Natural killer cell (primary cell): Measurements from ENCODE around the gene IL17REL. TPM values are rescaled to one million over a fixed set of nuclear protein-coding genes. Genes with fewer than 3 reads are reported as not detected.
"Not testable (repeated sequence)": the region's sequence is repeated elsewhere in the genome, so short reads cannot be mapped to it uniquely, and the experiment has no call there.

Source experiments
- ATAC-seq, 3 donors: fragments of 150-1000 bp in 2 of 3; fragments of 200-7000 bp in 1 of 3; cut with Tn5 transposase; 1 replicate in 1 of 3; 2 replicates in 2 of 3; pipeline ENCODE4 v1.10.0; 2021; ENCODE audit warnings: mild to moderate bottlenecking in 2 of 3, moderate library complexity in 2 of 3
- DNase-seq, 2 donors: peaks; one replicate each; pipeline versions ENCODE4 v3.0.0 to v3.0.0-alpha.2; 2013 to 2021; ENCODE audit warnings: mixed read lengths in 1 of 2
- H3K27ac ChIP-seq: one replicate; pipeline ENCODE4 v1.5.1; 2013; ENCODE audit warnings: mild to moderate bottlenecking, low read length
- H3K27me3 ChIP-seq: one replicate; pipeline ENCODE4 v1.6.1; 2013; ENCODE audit warnings: low read length; ENCODE audit not compliant: control insufficient read depth, insufficient read depth
- H3K36me3 ChIP-seq: one replicate; pipeline ENCODE4 v1.6.1; 2013; ENCODE audit warnings: low read length; ENCODE audit not compliant: control insufficient read depth, insufficient read depth
- H3K4me1 ChIP-seq: one replicate; pipeline ENCODE4 v1.6.1; 2013; ENCODE audit warnings: low read length; ENCODE audit not compliant: control insufficient read depth, insufficient read depth
- H3K4me3 ChIP-seq: one replicate; pipeline ENCODE4 v1.5.1; 2013; ENCODE audit warnings: low read length
- H3K9me3 ChIP-seq: one replicate; pipeline ENCODE4 v1.6.1; 2013; ENCODE audit warnings: low read length; ENCODE audit not compliant: control insufficient read depth, insufficient read depth
- H3K27ac Mint-ChIP-seq, 2 donors: one replicate each; pipeline ENCODE4 v1.8.0; 2022; ENCODE audit warnings: mild to moderate bottlenecking in 2 of 2, mixed read lengths in 2 of 2, moderate library complexity in 1 of 2
- H3K27me3 Mint-ChIP-seq, 2 donors: one replicate each; pipeline ENCODE4 v1.8.0; 2022; ENCODE audit warnings: low read depth in 2 of 2, mixed read lengths in 2 of 2
- H3K36me3 Mint-ChIP-seq: one replicate; pipeline ENCODE4 v1.8.0; 2022; ENCODE audit warnings: mixed read lengths
- H3K4me1 Mint-ChIP-seq, 2 donors: one replicate each; pipeline ENCODE4 v1.8.0; 2022; ENCODE audit warnings: mixed read lengths in 2 of 2
- H3K4me3 Mint-ChIP-seq: one replicate; pipeline ENCODE4 v1.8.0; 2022; ENCODE audit warnings: mild to moderate bottlenecking, moderate library complexity, mixed read lengths
- H3K9me3 Mint-ChIP-seq, 2 donors: one replicate each; pipeline ENCODE4 v1.8.0; 2022; ENCODE audit warnings: mixed read lengths in 2 of 2
- WGBS: methylation state at CpG from one replicate; pipeline ENCODE4 v1.1.7; 2013; ENCODE audit warnings: missing lambda C conversion rate; ENCODE audit not compliant: insufficient coverage; 5-methylcytosine and 5-hydroxymethylcytosine counted together
- intact Hi-C: fragments of 100-400 bp; cut with micrococcal nuclease; formaldehyde crosslinking; loops from one replicate; pipeline ENCODE4 v1.14.2; 2022
- total RNA-seq, 4 donors: library from RNA; stranded (reverse); fragments of 120-200 nt in 1 of 4; gene quantifications; one replicate each; pipeline versions ENCODE4 v1.2.3 to v1.2.4, GENCODE V29; 2013 to 2022
- TF ChIP-seq, protein P1 (sequence below): fragments of 200-600 bp; IDR thresholded peaks from one replicate; pipeline ENCODE4 v1.8.0; 2022; ENCODE audit warnings: antibody characterized with exemption

IL17REL gene
- total RNA-seq, 3 donors from 2014 or later (not counting 1 experiment from before 2014, with no cell fraction given) = not detected

DNA sequence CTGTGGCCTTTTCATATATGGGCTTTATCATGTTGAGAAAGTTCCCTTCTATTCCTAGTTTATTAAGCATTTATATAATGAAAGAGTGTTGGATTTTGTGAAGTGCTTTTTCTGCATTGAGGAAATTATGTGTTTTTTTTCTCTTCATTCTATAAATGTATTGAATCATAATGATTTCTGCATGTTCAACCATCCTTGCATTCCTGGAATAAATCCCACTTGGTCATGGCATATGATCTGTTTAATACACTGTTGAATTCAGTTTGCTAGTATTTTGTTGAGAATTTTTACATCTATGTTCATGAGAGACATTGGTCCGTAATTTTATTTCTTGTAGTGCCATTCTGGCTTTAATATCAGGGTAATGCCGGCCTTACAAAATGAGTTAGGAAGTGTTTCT is 26.2 kb downstream of the IL17REL start:
- H3K36me3 ChIP-seq = no peaks in the 10 kb centered on the region
- Mint-ChIP-seq H3K4me1 (no peaks in the 10 kb centered on the region), H3K27me3 (peaks cover 30 to 53% of the 10 kb centered on the region in 2 donors), H3K4me3 (no peak overlapping the region), H3K27ac (no peak overlapping the region), H3K36me3 (peaks cover 15% of the 10 kb centered on the region), H3K9me3 (peaks cover 2 to 13% of the 10 kb centered on the region in 2 donors)
- H3K27ac ChIP-seq = no peak overlapping the region
- peaks cover 5% of the 10 kb centered on the region for H3K4me1 ChIP-seq
- H3K27me3 ChIP-seq = peaks cover 18% of the 10 kb centered on the region
- intact Hi-C loops = no loop called here
- TF ChIP-seq, protein P1, sequence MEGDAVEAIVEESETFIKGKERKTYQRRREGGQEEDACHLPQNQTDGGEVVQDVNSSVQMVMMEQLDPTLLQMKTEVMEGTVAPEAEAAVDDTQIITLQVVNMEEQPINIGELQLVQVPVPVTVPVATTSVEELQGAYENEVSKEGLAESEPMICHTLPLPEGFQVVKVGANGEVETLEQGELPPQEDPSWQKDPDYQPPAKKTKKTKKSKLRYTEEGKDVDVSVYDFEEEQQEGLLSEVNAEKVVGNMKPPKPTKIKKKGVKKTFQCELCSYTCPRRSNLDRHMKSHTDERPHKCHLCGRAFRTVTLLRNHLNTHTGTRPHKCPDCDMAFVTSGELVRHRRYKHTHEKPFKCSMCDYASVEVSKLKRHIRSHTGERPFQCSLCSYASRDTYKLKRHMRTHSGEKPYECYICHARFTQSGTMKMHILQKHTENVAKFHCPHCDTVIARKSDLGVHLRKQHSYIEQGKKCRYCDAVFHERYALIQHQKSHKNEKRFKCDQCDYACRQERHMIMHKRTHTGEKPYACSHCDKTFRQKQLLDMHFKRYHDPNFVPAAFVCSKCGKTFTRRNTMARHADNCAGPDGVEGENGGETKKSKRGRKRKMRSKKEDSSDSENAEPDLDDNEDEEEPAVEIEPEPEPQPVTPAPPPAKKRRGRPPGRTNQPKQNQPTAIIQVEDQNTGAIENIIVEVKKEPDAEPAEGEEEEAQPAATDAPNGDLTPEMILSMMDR = no peak
- no peaks in the 10 kb centered on the region for H3K9me3 ChIP-seq
- DNase-seq (no peak), ATAC-seq (no peak)
- no peak overlapping the region for H3K4me3 ChIP-seq
- 100% methylated on average over 1 of the region's 2 CpGs for WGBS

DNA sequence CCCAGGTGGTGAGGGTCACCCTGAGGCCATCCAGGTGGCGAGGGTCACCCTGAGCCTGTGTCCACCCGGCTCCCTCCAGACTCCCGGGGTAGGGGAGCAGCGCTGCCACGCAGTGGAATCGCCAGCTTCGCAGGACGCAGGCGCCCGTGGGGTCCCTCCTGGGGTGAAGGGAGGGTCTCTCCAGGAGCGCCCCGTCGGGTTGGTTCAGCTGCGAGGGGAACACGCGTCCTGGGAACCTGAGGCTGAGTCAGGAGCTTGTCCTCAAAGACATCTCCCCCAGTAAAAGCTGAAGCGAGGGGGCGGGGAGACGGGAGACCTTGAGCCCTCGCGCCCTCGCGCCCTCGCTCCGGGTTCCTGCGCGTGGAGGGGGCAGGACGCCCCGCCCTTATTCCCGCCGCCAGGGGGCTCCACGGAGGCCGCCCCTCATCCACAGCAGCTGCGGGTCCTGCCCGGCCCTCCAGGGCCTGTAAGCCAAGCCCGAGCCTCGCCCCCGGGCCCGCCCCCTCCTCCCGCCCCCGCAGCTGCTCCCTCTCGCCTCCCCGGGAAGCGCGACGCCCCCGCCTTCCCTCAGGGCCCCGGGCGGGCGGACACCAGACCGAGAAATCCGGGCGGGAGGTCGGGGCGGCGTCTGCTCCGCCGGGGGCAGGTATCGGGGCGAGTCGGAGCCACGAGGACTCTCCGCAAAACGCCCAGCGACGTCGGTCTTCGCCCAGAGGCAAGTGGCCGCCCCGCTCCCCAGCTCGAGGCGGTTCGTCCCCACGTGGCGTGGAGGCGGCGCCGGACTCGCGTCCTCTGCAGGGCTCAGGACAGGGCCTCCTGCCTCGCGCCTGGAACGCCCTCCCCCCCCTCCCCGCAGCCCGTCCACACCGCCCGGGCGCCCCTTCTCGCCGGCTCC is 29.2 kb downstream of the IL17REL start:
- peak; percentile 53 to 75 (median 75) for ATAC-seq
- Histone ChIP-seq H3K27ac (no peak overlapping the region), H3K36me3 (no peaks in the 10 kb centered on the region), H3K4me1 (peaks cover 5% of the 10 kb centered on the region), H3K9me3 (no peaks in the 10 kb centered on the region), H3K27me3 (peaks cover 18% of the 10 kb centered on the region), H3K4me3 (no peak overlapping the region)
- TF ChIP-seq, protein P1 = peak; percentile 44
- Mint-ChIP-seq H3K4me3 (no peak overlapping the region), H3K36me3 (peaks cover 15% of the 10 kb centered on the region), H3K27me3 (peaks cover 32 to 40% of the 10 kb centered on the region in 2 donors), H3K27ac (no peak overlapping the region), H3K9me3 (peaks cover 2 to 11% of the 10 kb centered on the region in 2 donors), H3K4me1 (no peaks in the 10 kb centered on the region)
- 17% methylated on average over 88 of the region's 90 CpGs for WGBS
- intact Hi-C loops = no loop called here
- DNase-seq = peak in 1 of 2 donors; percentile 75

DNA sequence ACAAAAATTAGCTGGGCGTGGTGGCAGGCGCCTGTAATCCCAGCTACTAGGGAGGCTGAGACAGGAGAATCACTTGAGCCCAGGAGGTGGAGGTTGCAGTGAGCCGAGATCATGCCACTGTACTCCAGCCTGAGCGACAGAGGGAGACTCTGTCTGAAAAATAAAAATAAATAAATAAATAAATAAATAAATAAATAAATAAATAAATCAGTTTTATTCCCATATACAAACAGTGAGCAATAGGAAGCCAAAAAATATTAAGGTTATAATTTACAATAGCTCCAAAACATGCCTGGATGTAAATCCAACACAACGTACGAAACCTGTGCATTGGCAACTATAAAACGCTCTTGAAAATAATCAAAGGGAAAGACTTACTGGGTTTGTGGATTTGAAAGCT is 30.8 kb downstream of the IL17REL start:
- ATAC-seq, H3K27ac Mint-ChIP-seq, DNase-seq, H3K4me3 ChIP-seq, H3K9me3 ChIP-seq, H3K4me3 Mint-ChIP-seq, H3K27ac ChIP-seq, H3K4me1 ChIP-seq, H3K4me1 Mint-ChIP-seq, H3K36me3 ChIP-seq, intact Hi-C loops: not testable (repeated sequence)
- H3K27me3 ChIP-seq = peaks cover 15% of the 10 kb centered on the region
- peaks cover 13% of the 10 kb centered on the region for H3K36me3 Mint-ChIP-seq
- H3K27me3 Mint-ChIP-seq = peaks cover 29 to 30% of the 10 kb centered on the region in 2 donors
- 100% methylated on average over 6 of the region's 7 CpGs for WGBS
- peaks cover 2 to 11% of the 10 kb centered on the region in 2 donors for H3K9me3 Mint-ChIP-seq

DNA sequence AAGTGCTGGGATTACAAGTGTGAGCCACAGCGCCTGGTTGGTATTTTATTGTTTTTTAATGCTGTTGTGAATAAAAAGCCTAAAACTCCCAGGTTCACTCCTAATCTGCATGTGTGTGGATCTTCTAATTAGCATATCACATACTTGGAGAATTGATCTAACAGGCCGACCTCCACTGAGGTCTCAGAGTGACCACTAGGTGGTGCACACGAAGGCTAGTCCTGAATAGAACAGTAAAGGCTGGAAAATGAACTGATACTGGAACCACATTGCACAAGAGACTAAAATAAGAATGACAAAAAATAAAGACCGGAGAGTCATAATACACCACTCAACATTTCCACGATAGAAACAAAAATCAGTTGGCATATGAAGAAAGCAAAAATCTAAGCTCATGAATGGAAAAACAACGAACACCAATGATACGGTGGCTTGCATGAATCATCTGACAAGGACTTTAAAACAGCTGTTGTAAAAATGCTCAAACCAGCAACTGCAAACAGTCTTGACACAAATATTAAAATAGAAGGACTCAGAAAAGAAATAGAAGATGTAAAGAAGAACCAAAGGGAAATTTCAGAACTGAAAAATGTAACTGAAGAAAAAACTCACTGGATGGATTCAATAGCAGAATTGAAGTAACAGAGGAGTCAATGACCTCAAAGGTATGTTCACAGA is 32.8 kb downstream of the IL17REL start:
- H3K4me1 ChIP-seq = peaks cover 11% of the 10 kb centered on the region
- Mint-ChIP-seq H3K4me1 (peaks cover 0 to 10% of the 10 kb centered on the region in 2 donors), H3K36me3 (no peaks in the 10 kb centered on the region), H3K9me3 (peaks cover 0 to 3% of the 10 kb centered on the region in 2 donors), H3K27ac (no peak overlapping the region), H3K4me3 (no peak overlapping the region), H3K27me3 (peaks cover 8 to 17% of the 10 kb centered on the region in 2 donors)
- H3K4me3 ChIP-seq = no peak overlapping the region
- peaks cover 11% of the 10 kb centered on the region for H3K27me3 ChIP-seq
- H3K9me3 ChIP-seq = no peaks in the 10 kb centered on the region
- TF ChIP-seq, protein P1 = peak; percentile 66
- 59% methylated on average over 6 of the region's 7 CpGs for WGBS
- no peaks in the 10 kb centered on the region for H3K36me3 ChIP-seq
- intact Hi-C loops = no loop called here
- no peak overlapping the region for H3K27ac ChIP-seq
- ATAC-seq = peak; percentile 50 to 66 (median 53)
- peak in 1 of 2 donors; percentile 63 for DNase-seq
